Vagina (tissue), 2 donors: ENCODE data around the gene IL6ST. TPM values are rescaled to one million over a fixed set of nuclear protein-coding genes. Genes with fewer than 3 reads are reported as not detected.

ENCODE experiments used
- DNase-seq, 2 donors: peaks; one replicate each; pipeline ENCODE4 v3.0.0-alpha.2; 2017; ENCODE audit errors: extremely low spot score in 2 of 2
- H3K27ac ChIP-seq: fragments of 200-600 bp; sonication (generic); one replicate; pipeline ENCODE4 v1.5.1; 2019
- H3K27me3 ChIP-seq: fragments of 200-600 bp; sonication (generic); one replicate; pipeline ENCODE4 v1.5.1; 2019
- H3K36me3 ChIP-seq, 2 donors: fragments of 200-600 bp; sonication (generic); one replicate each; pipeline ENCODE4 v1.5.1; 2017 to 2019
- H3K4me1 ChIP-seq: fragments of 200-600 bp; sonication (generic); one replicate; pipeline ENCODE4 v1.5.1; 2019
- H3K4me3 ChIP-seq, 2 donors: fragments of 200-600 bp; sonication (generic); 1 replicate in 1 of 2; 2 replicates in 1 of 2; pipeline ENCODE4 v1.5.1; 2016 to 2019
- H3K9me3 ChIP-seq: fragments of 200-600 bp; sonication (generic); one replicate; pipeline ENCODE4 v1.5.1; 2019
- CTCF ChIP-seq, 3 experiments: fragments of 450-650 bp in 2 of 3; fragments of 200-600 bp in 1 of 3; sonication (generic) in 1 of 3; IDR thresholded peaks; one replicate each; pipeline ENCODE4 v1.5.1; 2017 to 2019; ENCODE audit warnings: antibody characterized with exemption in 3 of 3, mild to moderate bottlenecking in 2 of 3, moderate library complexity in 2 of 3
- POLR2A ChIP-seq, 2 donors: fragments of 450-650 bp; IDR thresholded peaks; one replicate each; pipeline ENCODE4 v1.6.1; 2017; ENCODE audit warnings: antibody characterized with exemption in 2 of 2, mild to moderate bottlenecking in 2 of 2, moderate library complexity in 2 of 2
- POLR2AphosphoS5 ChIP-seq, 2 donors: sonication (generic); formaldehyde crosslinking; IDR thresholded peaks; one replicate each; pipeline ENCODE4 v1.9.0; 2017; ENCODE audit warnings: antibody characterized with exemption in 2 of 2, mild to moderate bottlenecking in 2 of 2, low read depth in 1 of 2; ENCODE audit not compliant: insufficient read depth in 1 of 2
- intact Hi-C: fragments of 100-400 bp; cut with DNase I; formaldehyde crosslinking; loops from one replicate; pipeline ENCODE4 v1.15.1; 2023
- total RNA-seq: library from RNA; depleted of rRNA; stranded (reverse); fragments of >200 nt; gene quantifications from one replicate; pipeline ENCODE4 v1.2.3, GENCODE V29; 2016

The IL6ST gene
- total RNA-seq, 1 donor from 2014 or later = 312 TPM

DNA sequence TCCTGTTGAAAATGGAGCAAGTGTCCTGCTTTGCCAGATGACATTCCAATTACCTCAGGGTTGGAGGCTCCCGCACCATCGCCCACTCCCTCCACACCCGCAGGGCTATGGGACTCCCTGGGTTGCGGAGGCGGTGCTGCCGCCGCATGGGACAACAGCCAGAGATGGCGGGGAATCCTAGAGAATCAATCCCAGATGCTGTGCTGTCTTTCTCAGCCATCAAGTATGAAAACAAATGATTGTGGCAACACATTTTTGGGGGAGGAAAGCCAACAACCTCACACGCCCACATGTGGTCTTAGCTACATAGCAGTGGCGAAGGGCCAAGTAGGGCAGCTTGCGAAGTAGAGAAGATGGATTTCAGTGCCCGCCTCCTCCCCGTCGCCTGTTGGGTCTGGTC is 96.9 kb downstream of the IL6ST start:
- Histone ChIP-seq H3K4me3 (peak overlapping the region in 1 of 2 donors; percentile 9), H3K27ac (no peak overlapping the region), H3K9me3 (no peaks in the 10 kb centered on the region), H3K36me3 (no peaks in the 10 kb centered on the region), H3K4me1 (peaks cover 10% of the 10 kb centered on the region), H3K27me3 (no peaks in the 10 kb centered on the region)
- TF ChIP-seq POLR2AphosphoS5 (IDR thresholded peaks at IDR 0.05; ENCODE audit: insufficient read depth in 1 of 2, low read depth in 1 of 2) = peak in 1 of 2 donors; percentile 73
- TF ChIP-seq POLR2A (IDR thresholded peaks at IDR 0.05) = no peak
- intact Hi-C loops = no loop called here
- no peak for DNase-seq

GRCh38 chr5:55897206-55897894 is 97.4 kb downstream of the IL6ST start:
- H3K4me3 ChIP-seq = no peak overlapping the region
- no peak overlapping the region for H3K27ac ChIP-seq
- no peak for DNase-seq
- intact Hi-C loops = no loop called here
- no peaks in the 10 kb centered on the region for H3K9me3 ChIP-seq
- H3K27me3 ChIP-seq = no peaks in the 10 kb centered on the region
- no peaks in the 10 kb centered on the region for H3K36me3 ChIP-seq
- H3K4me1 ChIP-seq = peaks cover 10% of the 10 kb centered on the region
- no peak for TF ChIP-seq POLR2A (IDR thresholded peaks at IDR 0.05)
- TF ChIP-seq CTCF (IDR thresholded peaks at IDR 0.05) = no peak
- no peak for TF ChIP-seq POLR2AphosphoS5 (IDR thresholded peaks at IDR 0.05; ENCODE audit: insufficient read depth in 1 of 2, low read depth in 1 of 2)

DNA sequence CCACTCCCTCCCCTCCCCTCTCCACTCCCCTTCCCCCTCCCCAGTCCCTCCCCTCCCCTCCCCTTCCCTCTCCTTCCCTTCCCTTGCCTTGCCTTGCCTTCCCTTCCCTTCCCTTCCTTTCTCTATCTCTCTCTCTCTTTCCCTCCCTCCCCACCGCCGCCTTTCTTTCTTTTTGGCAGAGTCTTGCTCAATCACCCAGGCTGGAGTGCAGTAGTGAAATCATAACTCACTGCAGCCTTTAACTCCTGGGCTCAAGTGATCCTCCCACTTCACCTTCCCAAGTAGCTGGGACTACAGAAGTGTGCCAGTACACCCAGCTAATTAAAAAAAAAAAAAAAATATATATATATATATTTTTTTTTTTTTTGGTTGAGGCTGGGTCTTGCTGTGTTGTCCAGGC is 98.1 kb downstream of the IL6ST start:
- Histone ChIP-seq H3K4me3 (no peak overlapping the region), H3K36me3 (no peaks in the 10 kb centered on the region), H3K27me3 (no peaks in the 10 kb centered on the region), H3K9me3 (no peaks in the 10 kb centered on the region), H3K4me1 (peaks cover 10% of the 10 kb centered on the region), H3K27ac (no peak overlapping the region)
- TF ChIP-seq POLR2A (IDR thresholded peaks at IDR 0.05) (no peak), CTCF (IDR thresholded peaks at IDR 0.05) (no peak), POLR2AphosphoS5 (IDR thresholded peaks at IDR 0.05; ENCODE audit: insufficient read depth in 1 of 2, low read depth in 1 of 2) (no peak)
- no peak for DNase-seq
- intact Hi-C loops = no loop called here

DNA sequence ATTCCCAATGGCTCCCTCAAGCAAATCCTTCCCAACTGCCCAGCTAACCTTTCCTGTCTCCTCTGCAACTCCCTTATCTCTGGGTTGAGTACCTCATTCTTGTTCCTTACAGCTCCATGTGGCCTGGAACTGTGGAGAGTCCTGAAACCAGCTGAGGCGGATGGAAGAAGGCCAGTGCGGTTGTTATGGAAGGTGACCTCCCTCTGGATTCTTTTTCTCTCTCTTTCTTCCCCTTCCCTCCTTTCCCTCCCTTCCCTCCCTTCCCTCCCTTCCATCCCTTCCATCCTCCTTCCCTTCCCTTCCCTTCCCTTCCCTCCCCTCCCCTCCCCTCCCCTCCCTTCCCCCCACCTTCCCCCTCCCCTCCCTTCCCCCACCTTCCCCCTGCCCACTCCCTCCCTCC is 98.5 kb downstream of the IL6ST start:
- intact Hi-C loops = no loop called here
- Histone ChIP-seq H3K9me3 (no peaks in the 10 kb centered on the region), H3K27me3 (no peaks in the 10 kb centered on the region), H3K4me1 (peaks cover 10% of the 10 kb centered on the region), H3K27ac (no peak overlapping the region), H3K4me3 (no peak overlapping the region), H3K36me3 (no peaks in the 10 kb centered on the region)
- no peak for DNase-seq
- no peak for TF ChIP-seq CTCF (IDR thresholded peaks at IDR 0.05)
- no peak for TF ChIP-seq POLR2A (IDR thresholded peaks at IDR 0.05)
- TF ChIP-seq POLR2AphosphoS5 (IDR thresholded peaks at IDR 0.05; ENCODE audit: insufficient read depth in 1 of 2, low read depth in 1 of 2) = no peak

DNA sequence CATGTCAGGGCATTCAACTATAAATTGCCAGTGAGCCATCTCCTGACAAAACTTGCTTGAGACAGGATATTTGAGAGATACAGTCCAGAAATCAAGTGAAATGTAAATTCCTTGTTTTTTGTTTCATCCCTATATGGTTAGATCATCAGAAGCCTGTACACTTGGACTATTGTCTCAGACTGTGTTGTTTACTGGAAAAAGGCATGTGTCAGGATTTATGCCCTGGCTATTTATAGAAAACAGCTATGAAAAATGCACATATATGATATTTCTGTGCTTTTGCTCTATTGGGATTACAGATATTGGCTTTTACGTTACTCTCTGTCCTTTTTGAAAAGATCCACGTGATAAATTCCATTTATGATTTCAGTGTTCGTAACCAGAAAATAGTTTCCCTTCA is 99.4 kb downstream of the IL6ST start:
- Histone ChIP-seq H3K9me3 (no peaks in the 10 kb centered on the region), H3K4me1 (peaks cover 10% of the 10 kb centered on the region), H3K4me3 (no peak overlapping the region), H3K27ac (no peak overlapping the region), H3K27me3 (no peaks in the 10 kb centered on the region), H3K36me3 (no peaks in the 10 kb centered on the region)
- no peak for DNase-seq
- no peak for TF ChIP-seq CTCF (IDR thresholded peaks at IDR 0.05)
- TF ChIP-seq POLR2AphosphoS5 (IDR thresholded peaks at IDR 0.05; ENCODE audit: insufficient read depth in 1 of 2, low read depth in 1 of 2) = no peak
- TF ChIP-seq POLR2A (IDR thresholded peaks at IDR 0.05) = no peak
- intact Hi-C loops = no loop called here
